IPS-NIHi11 (cell line): ENCODE data around the gene STK40.

Experiments
- DNase-seq: peaks from one replicate; pipeline ENCODE4 v3.0.0; 2012; ENCODE audit warnings: mixed read lengths, low spot score

The STK40 gene, protein sequence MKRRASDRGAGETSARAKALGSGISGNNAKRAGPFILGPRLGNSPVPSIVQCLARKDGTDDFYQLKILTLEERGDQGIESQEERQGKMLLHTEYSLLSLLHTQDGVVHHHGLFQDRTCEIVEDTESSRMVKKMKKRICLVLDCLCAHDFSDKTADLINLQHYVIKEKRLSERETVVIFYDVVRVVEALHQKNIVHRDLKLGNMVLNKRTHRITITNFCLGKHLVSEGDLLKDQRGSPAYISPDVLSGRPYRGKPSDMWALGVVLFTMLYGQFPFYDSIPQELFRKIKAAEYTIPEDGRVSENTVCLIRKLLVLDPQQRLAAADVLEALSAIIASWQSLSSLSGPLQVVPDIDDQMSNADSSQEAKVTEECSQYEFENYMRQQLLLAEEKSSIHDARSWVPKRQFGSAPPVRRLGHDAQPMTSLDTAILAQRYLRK

DNA sequence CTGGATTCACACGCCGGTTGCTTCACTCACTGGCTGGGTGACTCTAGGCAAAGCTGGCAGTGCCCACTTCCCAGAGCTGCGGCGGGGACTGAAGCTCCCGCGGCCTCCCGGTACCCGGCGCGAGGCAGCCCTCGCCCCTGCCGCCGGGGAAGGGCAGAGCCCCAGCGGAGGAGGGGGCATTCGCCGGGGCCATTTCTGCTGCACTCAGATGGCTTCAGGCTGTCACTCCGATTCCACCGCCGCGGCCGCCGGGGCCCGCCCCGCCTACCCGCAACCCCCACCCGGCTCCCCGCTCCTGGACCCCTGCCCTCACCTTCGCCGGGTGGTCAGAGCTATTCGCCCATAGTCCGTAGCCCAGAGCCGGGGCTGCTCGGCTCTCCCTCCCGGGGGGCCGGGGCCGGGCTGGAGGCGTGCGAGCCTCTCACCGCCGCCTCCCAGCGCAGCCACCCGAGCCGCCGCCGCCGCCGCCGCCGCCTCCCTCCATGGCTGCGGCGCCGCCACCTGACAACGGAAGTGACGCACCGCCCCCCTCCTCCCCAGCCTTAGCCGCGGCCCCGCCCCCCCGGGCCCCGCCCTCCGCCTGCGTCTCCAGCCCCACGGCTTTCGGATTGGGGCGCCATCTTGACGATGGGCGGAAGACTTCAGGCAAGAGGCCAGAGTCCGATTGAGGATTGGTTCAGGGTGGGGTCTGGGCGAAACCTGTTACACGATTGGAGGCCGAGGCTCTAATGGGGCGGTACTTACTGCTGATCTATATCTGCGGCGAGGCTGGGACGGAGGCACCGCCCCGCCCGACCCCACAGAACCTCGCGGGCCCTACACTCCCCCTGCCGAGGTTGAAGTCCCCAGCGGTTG lies at the start of gene STK40:
STK40 (minus strand) TSS at position 515 of the 855 bp plus-strand sequence. CDS start 24,592 bp downstream, outside the sequence.
- DNase-seq: peak; percentile 96

DNA sequence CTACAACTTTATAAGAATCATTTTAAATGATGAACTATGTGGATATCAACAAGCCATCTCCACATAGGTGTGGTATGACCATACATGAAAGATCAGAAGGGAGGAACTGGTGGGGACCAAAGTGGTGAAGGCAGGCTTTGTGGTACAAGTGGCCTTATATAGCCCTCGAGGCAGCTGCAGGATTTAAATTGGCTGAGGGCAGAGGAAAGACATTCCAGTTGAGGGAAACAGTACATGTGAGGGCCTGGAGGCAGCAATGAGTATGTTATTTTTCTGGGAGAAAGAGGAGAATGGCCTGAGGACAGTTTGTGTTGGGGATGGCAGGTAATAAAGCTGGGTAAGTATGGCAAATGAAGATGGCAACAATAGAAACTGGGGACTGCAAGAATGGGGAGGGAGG lies 47.4 kb upstream of the STK40 start:
- no peak for DNase-seq

DNA sequence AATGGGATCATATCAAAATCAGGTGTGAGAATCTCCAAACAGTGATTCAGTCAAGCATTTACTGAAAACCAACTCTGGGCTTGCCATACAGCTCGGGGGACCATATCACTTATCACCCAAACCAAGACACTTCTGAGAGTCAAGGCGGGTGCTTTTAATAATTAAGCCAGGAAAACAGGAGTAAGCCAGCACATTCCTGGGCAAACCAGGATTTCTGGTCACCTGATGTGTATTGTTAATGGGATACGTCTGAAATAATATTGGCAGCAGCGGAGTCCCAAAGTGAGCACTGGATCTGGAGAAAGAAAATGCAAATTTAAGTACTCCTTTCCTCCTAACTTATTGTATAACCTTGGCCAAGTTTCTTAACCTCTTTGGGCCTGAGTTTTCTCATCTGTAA lies 46.9 kb upstream of the STK40 start:
- no peak for DNase-seq

DNA sequence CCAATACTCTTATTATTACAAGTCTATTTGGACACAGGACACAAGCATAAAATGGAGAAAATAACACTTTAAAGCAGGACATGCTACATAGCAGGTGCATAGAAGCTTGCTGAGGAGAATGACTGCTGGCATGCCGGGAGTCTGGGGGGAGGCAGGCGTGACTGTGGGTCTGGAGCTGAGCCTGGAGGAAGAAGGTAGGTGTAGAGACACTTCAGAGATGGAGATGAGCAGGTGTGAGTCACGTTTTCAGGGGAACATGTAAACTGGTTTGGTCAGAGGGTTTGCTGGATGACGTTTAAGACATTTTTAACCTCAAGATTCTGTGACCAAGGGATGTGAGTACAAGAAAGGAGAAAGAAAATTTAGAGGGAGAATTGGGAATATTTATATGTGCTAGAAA lies 40.1 kb upstream of the STK40 start:
- no peak for DNase-seq

DNA sequence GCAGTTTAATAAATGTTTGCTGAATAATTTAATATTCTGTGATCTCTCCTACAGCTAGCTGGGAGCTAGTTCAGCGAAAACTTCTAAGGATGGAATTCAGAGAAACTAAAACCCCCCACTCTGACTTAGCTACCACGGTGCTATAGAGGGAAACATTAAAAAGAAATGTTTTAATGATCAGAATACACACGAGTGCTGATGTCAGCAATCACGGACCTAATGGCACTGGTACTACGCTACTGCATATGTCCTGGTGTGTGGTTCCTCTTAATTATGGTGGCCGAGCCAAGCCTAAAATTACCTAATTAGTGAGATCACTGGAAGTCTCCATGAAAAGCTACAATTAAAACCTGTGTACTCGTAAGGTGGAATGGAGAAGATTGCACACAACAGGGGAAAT lies 35.9 kb upstream of the STK40 start:
- no peak for DNase-seq

DNA sequence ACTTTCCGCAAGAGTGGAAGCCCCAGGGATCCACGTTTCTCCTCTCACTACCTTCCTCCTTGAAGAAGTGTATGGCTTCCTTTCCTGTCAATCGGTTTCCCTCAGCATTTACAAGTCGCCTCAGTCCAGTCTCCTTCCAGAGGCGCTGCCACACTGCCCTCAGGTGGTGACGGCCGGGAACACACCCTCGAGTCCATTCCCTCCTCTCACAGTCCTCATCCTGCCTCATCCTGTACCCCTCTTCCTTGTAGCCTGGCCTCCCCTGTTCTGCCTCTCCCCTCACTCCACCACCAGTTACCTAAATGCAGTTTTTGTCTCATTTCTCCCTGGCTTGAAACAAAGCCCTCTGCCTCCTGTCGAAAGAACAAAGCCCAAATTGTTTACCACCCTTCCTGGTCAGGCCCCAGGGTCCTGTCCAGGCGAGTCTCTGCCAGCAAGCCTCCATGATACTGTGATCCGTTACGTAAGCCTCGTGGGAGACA lies 35.2 kb upstream of the STK40 start:
- peak; percentile 86 for DNase-seq

DNA sequence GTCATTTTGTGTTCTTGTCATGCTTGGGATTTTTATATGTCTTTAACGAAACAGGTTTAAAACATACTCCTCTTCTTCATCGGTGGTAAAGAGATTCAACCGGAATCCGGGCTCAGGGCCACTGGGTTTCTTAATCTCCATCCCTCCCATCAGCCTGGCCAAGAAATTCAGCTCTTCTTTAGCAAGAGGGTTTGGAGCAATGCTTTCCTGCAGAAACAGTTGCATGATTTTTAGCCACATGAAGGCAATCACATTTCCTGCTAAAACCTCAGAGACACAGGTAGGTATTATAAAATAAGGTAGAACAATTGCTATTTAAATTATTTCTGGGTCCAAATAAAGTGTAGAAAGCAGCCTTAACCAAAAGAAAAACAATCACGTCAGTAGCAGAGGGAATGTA lies 34.7 kb upstream of the STK40 start:
- no peak for DNase-seq

DNA sequence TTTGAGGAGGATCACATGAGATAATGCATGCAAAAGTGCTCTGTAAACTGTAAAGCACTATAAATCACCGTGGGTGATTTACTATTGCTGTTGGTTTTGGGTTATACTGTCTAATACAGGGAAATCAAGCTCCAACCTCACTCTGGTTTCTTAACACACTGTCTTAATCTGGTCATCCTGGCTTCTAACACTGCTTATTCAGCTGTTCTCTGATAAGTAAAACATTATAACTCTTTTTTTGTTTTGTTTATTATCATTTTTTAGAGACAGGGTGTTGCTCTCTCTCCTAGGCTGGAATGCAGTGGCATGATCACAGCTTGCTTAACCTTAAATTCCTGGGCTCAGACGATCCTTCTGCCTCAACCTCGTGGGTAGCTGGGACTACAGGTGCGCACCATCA lies 33.8 kb upstream of the STK40 start:
- DNase-seq: no peak

DNA sequence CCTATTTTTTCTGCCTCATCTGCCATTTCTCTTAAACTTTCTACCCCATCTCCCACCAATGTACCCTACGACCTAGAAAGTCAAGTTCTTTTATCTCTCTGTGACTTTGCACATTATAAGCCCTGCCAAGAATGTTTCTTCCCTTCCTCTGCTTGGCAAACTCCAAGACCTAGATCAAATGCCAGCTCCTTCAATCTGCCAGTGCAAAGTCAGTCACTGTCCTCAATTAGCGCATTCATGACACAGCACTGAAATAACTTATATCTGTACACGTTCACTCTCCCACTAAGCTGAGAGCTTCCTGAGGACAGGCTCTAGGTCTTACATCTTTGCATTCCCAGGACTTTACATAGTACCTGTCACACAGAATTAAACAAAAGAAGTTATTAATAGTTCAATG lies 33.4 kb upstream of the STK40 start:
- DNase-seq: no peak

DNA sequence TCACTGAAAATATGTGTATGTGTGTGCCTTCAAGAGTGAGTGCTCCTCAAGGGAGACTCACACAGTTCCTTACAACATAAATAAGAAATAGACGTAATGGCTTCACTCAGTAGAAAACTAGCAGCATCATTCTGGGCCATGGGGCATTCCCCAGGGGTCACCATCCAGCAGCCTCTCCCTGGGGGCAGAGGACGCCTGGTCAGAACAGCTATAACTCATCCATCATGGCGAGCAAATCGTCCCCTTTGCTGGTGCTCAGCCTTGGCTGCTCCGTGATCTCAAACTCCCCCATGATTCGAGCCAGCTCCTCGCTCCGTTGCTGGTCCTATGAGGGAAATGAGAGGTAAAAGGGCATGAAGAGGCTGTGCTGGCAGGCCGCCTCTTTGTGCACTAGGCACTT lies 32.2 kb upstream of the STK40 start:
- DNase-seq: no peak

DNA sequence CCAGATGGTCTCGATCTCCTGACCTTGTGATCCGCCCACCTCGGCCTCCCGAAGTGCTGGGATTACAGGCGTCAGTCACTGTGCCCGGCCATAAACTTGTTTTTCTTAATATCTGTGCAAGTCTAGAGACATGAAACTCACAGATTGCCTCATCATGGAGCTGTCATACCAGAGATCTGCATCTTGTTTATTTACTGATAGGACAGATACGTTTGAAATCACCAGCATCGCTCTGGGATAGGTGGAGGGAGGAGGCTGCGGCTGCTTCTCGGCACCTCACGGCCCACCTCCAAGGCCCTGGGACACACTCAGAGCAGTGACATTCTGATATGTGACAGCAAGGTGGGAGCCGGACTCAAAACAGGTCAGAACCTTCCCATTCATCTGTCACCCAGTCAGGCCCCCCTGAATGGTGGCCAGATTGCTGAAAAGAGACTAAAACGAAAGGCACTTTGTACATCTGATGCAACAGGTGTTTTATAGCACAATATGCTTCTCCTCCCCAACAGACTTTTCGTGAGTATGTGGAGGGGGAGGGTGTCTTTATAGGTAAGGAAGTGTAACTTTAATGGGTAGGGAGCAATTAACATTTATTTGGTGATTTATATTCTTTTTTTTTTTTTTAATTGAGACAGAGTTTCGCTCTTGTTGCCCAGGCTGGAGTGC lies 30.1 kb upstream of the STK40 start:
- DNase-seq: no peak

DNA sequence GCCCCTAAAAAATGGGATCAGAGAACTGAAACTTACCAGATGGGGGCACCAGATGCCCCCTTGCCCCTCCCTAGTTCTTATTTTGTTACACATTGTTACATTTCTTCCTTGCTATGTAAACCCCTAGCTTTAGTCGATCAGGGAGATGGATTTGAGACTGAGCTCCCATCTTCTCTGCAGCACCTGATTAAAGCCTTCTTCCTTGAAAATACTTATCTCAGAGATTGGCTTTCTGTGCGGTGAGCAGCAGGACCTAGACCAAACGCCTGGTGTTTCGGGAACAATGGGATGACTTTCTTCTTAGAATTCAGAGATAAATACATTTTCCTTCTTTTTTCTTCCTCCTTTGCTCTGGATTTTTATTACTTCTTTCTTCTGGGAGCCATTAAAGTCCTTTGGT lies 28.7 kb upstream of the STK40 start:
- no peak for DNase-seq

DNA sequence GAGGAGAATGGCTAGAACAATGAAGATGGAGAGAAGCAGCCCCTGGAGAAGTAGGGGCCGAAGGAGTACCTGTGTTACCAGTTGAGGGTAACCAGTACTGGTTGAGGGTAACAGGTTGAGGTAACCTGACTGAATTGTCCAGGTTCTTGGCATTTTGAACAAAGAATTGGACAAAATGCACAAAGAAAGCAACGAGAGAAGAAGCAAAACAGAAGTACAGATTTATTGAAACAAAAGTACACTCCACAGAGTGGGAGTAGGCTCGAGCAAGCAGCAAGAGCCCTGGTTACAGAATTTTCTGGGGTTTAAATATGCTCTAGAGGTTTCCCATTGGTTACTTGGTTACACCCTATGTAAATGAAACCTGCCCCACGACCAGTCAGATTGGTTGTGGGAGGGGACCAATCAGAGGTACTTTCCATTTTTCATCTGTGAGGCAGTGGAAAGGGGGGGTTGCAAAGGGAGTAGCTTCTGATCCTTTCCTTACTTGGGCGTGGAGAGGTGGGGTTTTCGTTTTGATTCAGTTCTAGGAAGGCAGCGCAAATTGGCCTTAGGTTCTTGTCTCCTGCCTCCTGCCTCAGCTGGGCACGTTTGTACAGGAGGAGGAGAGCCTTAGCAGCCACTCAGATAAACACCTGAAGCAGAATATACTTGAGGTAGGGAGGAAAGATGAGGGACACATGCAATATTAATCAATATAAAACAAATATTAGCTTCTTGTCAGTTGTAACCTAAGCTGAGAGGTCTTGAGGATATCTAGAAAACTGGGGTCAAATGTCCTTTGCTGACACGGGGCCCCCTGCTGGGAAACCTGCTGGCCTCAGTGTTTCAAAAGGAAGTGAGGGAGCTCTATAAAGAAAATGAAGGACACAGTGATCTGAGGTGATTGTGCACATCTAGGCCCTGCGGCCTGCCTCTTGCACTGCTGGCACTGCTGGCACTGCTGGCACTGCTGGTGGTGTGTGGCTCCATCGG lies 26.2 kb upstream of the STK40 start:
- DNase-seq: peak; percentile 24

DNA sequence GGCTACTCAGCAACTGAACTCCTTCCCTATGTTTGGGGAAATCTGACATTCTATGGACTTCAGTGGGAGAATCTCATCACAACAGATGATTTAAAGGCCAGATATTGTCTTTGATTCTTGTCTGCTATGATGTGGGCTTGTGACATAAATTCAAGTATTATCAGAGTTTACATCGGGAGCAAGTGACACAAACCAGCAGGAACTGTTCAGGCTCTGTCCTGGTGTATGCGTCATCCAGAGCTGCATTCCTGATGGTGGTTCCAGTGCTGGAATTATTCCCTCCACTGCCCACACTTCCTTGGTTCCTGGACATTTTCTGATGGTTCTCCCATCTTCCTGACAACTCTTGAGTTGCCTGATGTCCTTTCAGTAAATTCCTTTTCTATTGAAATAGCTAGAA lies 22.8 kb upstream of the STK40 start:
- no peak for DNase-seq

DNA sequence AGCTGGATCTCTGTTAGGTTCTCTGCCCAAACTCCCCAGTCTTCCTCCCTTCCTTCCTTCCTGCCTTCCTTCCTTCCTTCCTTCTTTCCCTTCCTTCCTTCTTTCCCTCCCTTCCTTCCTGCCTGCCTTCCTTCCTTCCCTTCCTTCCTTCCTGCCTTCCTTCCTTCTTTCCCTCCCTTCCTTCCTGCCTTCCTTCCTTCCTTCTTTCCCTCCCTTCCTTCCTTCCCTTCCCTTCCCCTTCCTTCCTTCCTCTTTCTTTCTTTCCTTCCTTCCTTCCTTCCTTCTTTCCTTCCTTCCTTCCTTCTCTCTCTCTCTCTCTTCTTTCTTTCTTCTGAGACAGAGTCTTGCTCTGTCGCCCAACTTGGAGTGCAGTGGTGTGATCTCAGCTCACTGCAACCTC lies 20.7 kb upstream of the STK40 start:
- DNase-seq: no peak

DNA sequence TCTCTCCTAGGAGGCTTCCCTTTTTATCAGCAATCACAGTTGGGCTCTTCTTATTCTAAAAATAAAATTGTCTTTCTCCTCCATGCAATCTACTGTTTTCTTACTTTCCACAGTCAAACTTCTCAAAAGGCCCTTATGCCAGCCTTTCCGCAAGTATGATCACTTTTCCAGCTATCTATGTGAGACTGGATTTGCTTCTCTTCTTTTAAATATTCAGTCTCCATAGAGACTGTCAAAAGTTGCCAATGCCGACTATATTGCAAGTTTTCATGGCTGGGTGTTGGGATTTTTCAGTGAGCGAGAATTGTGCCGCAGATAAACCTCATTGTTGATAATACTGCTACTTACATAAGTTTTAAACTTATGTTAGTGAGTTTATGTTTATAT lies 16.8 kb upstream of the STK40 start:
- DNase-seq: no peak

DNA sequence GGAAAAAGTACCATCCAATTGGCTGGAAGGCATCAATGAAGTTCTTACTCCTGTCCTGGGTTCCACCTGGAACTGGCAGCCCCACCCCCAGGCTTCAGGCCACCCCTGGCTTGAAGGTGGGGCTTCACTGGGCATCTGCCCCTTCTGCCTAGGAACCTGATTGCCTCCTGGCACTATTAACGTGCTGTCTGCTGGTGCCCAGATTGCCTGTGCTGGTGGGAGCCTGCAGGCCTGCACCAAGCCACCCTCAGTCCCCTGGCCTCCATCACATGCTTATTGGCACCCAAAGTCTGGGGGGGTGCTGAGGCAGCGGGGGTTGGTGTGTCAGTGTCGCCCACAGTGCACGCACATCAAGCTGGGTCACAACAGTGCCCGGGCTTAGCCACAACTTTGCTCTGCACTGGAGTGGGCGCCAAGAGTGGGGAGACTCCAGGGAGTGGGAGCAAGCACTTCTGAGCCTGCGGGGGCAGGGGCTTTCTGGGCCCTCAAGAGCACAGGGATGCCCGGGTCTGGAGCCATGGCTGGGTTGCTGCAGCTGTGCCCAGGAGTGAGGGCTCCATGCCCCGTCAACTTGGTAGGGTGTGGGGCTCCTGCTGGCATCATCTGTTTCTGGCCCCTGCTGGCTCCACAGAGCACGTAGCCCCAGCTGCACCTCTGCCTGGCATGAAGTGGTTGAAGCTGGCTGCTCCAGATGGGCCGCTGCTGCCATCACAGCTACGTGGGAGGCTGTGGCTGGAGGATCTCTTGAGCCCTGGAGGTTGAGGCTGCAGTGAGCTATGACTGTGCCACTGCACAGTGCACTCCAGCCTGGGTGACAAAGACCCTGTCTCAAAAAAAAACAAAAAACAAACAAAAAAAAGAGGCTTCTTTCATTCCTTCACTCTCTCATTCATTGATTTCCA lies 16.1 kb upstream of the STK40 start:
- no peak for DNase-seq

DNA sequence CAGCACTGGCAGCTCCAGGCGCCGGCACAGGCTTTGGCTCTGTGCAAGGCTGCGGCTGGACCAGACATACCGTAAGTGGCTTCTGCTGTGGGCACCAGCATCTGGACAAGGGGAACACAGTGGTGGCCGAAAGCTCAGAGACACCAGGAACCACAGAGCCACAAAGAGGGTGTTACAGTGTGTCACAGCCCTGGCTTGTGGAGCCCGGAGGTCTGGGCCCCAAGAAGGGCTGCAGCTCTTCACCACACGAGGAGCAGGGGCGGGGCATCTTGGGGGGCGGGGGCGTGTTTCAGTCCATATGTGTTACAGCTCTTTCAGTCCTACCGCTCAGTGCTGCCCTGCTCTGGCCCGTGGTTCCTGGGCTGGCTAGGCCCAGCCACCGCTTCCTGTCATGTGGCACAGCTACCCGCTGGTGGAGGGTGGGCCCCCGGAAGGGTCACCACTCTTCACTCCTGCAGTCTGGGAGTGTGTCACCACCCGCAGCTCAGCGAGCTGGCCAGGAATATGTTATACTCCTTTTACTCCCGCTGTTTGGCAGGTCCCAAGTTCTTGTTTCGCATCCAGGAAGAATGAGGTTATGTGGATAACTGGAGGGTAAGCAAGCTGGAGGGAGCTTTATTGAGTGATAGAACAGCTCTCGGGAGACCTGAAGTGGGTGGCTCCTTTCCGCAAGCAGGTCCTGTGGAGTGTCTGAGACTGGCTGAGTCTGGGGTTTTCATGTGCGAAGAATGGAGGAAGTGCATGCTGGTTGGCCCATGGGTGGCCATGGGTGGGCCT lies 15.3 kb upstream of the STK40 start:
- peak; percentile 68 for DNase-seq

DNA sequence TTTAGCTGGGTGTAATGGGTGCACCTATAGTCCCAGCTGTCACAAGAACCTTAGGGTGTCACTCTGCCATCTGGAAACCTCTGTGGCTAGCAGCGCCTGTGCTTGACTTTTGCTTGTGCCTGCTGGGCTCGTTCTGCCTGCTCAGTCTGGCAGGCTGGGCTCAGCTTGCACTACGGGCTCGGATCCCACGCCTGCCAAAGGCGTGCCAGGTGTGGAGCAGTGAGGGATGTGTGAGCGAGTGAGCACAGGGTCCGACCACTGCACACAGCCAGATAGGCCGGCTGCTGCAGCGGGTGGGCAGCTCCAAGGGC lies 14.7 kb upstream of the STK40 start:
- DNase-seq: no peak
